ENCODE data around the gene BMPR1A. TPM values are rescaled to one million over a fixed set of nuclear protein-coding genes. Genes with fewer than 3 reads are reported as not detected.

Gene BMPR1A
- total and polyA plus RNA-seq, 9 of the 15 experiments (the other 6 are each of a cell fraction or from before 2014, with no cell fraction given): 1.6 to 17.5 (median 9.1) TPM

- no peak for ATAC-seq
- WGBS (ENCODE audit: insufficient coverage, low coverage, missing lambda C conversion rate): 0% methylated on average over 7 of the region's 9 CpGs
- POLR2A ChIA-PET: interaction anchor here (0.9 to 5.8 kb wide), 5 partner anchors 10 to 42 kb away, joined by 3 to 40 read pairs (median 6); no protein-coding TSS in a partner anchor
- H3K9me3 ChIP-seq (replicated peaks; ENCODE audit: control insufficient read depth, insufficient read depth, low read depth, low read length): no peaks in the 10 kb centered on the region
- in situ Hi-C loops (cut with MboI): no loop called here
- peak overlapping the region; percentile 90 for H3K27ac ChIP-seq (ENCODE audit: extremely low read depth, low read depth, low read length)
- FAIRE-seq: peak; percentile 46
- no peaks in the 10 kb centered on the region for H3K9me1 ChIP-seq (ENCODE audit: control insufficient read depth, insufficient read depth, low read length)
- intact Hi-C loops (cut with micrococcal nuclease): loop anchor here (5.0 kb wide), 1 partner anchor 42 kb away; no protein-coding TSS in a partner anchor
- no TSS peak for BruUV-seq (replicated peaks)
- H2AFZ ChIP-seq (ENCODE audit: low read depth, low read length): peak overlapping the region; percentile 74; the same call in 1 of the 2 replicates
- no peaks in the 10 kb centered on the region for H4K20me1 ChIP-seq (replicated peaks; ENCODE audit: control insufficient read depth, insufficient read depth, low read length)
- H3K4me2 ChIP-seq (ENCODE audit: insufficient read depth, low read length): peak overlapping the region; percentile 78
- DNase-seq (ENCODE audit: extremely low read depth in 1 of 4, low spot score in 3 of 4): no peak
- H3K4me3 ChIP-seq: peak overlapping the region; percentile 73
- peak overlapping the region; percentile 94 to 99 for H3K9ac ChIP-seq (ENCODE audit: insufficient read depth in 1 of 2, low read depth in 2 of 2, low read length in 2 of 2)
- H3K79me2 ChIP-seq (ENCODE audit: control insufficient read depth, insufficient read depth, low read length): peaks cover 56% of the 10 kb centered on the region
- H3K36me3 ChIP-seq (ENCODE audit: control insufficient read depth, insufficient read depth, low read length): no peaks in the 10 kb centered on the region
- peaks cover 30 to 34% of the 10 kb centered on the region in 2 experiments for H3K4me1 ChIP-seq (replicated peaks in 1 of 2; ENCODE audit: control insufficient read depth in 2 of 2, insufficient read depth in 2 of 2, low read length in 2 of 2)
- CTCF ChIA-PET (ENCODE audit: low intra/inter-chr PET ratio): no interaction called here
- no peaks in the 10 kb centered on the region for H3K27me3 ChIP-seq (ENCODE audit: control insufficient read depth in 2 of 2, insufficient read depth in 2 of 2, low read length in 2 of 2)
- TF ChIP-seq ZC3H8 (IDR thresholded peaks at IDR 0.05) (no peak), YY1 (IDR thresholded peaks at IDR 0.05; ENCODE audit: borderline replicate concordance in 1 of 3, control insufficient read depth in 1 of 3, extremely low read depth in 1 of 3, insufficient read depth in 3 of 3, insufficient read length in 1 of 3, insufficient replicate concordance in 2 of 3, low read depth in 1 of 3, low read length in 2 of 3) (peak in 1 of 3 experiments; percentile 81), CBX5 (IDR thresholded peaks at IDR 0.05; ENCODE audit: borderline replicate concordance, low read depth) (no peak), ZNF224 (CRISPR knock-in tag; IDR thresholded peaks at IDR 0.05) (no peak), MED1 (CRISPR knock-in tag; IDR thresholded peaks at IDR 0.05; ENCODE audit: borderline replicate concordance) (no peak), MXD1 (CRISPR knock-in tag; IDR thresholded peaks at IDR 0.05; ENCODE audit: borderline replicate concordance, poor library complexity, severe bottlenecking) (no peak), NCOR1 (IDR thresholded peaks at IDR 0.05) (peak; percentile 41; the same call in 1 of the 2 replicates), ZNF668 (CRISPR knock-in tag; IDR thresholded peaks at IDR 0.05) (no peak), DPF2 (IDR thresholded peaks at IDR 0.05) (no peak), POLR3G (IDR thresholded peaks at IDR 0.05; ENCODE audit: extremely low read depth, insufficient read length, insufficient replicate concordance) (no peak), ZBTB49 (CRISPR knock-in tag; IDR thresholded peaks at IDR 0.05; ENCODE audit: borderline replicate concordance) (no peak), TBP (optimal IDR thresholded peaks at IDR 0.05; ENCODE audit: low read depth, low read length) (peak; percentile 82), MCM7 (IDR thresholded peaks at IDR 0.05) (no peak)
- TF ChIP-seq, protein P1, sequence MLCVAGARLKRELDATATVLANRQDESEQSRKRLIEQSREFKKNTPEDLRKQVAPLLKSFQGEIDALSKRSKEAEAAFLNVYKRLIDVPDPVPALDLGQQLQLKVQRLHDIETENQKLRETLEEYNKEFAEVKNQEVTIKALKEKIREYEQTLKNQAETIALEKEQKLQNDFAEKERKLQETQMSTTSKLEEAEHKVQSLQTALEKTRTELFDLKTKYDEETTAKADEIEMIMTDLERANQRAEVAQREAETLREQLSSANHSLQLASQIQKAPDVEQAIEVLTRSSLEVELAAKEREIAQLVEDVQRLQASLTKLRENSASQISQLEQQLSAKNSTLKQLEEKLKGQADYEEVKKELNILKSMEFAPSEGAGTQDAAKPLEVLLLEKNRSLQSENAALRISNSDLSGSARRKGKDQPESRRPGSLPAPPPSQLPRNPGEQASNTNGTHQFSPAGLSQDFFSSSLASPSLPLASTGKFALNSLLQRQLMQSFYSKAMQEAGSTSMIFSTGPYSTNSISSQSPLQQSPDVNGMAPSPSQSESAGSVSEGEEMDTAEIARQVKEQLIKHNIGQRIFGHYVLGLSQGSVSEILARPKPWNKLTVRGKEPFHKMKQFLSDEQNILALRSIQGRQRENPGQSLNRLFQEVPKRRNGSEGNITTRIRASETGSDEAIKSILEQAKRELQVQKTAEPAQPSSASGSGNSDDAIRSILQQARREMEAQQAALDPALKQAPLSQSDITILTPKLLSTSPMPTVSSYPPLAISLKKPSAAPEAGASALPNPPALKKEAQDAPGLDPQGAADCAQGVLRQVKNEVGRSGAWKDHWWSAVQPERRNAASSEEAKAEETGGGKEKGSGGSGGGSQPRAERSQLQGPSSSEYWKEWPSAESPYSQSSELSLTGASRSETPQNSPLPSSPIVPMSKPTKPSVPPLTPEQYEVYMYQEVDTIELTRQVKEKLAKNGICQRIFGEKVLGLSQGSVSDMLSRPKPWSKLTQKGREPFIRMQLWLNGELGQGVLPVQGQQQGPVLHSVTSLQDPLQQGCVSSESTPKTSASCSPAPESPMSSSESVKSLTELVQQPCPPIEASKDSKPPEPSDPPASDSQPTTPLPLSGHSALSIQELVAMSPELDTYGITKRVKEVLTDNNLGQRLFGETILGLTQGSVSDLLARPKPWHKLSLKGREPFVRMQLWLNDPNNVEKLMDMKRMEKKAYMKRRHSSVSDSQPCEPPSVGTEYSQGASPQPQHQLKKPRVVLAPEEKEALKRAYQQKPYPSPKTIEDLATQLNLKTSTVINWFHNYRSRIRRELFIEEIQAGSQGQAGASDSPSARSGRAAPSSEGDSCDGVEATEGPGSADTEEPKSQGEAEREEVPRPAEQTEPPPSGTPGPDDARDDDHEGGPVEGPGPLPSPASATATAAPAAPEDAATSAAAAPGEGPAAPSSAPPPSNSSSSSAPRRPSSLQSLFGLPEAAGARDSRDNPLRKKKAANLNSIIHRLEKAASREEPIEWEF (CRISPR knock-in tag; IDR thresholded peaks at IDR 0.05): 0 out of 2 replicates have a peak, but pooled peaks have one; percentile 59
Measured at GRCh38 chr10:86755454-86755739, 1.0 kb upstream of the BMPR1A start.

Data from K562 (cell line).